HG03064 (cell line): ENCODE data around the gene EHBP1.
"Not testable (repeated sequence)": the region's sequence is repeated elsewhere in the genome, so short reads cannot be mapped to it uniquely, and the experiment has no call there.

Source experiments
- ATAC-seq: cut with Tn5 transposase; IDR thresholded peaks from one replicate; pipeline ENCODE4 v1.9.1; 2021; ENCODE audit warnings: low read depth; ENCODE audit not compliant: unreplicated experiment

The EHBP1 gene

GRCh38 chr2:63001576-63001975 lies 296.1 kb downstream of the EHBP1 start:
- ATAC-seq, result no peak

DNA sequence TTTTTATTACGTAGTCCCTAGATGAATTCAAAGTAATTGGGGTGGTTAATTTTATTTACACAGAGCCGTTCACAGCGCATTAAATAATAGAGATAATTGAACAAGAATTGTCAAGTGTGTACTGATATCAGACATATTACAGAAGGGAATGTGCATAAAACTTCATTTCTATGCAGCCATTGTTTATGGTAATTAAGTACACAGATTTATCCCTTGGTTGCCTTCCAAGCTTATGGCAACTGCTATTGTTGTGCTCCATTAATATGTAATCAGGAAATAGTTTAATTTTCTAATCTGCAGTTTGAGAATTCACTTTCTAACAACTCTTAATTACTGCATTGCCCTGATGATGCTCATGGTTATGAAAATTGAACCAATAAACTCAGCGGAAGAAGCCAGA lies 297.8 kb downstream of the EHBP1 start:
- no peak for ATAC-seq

DNA sequence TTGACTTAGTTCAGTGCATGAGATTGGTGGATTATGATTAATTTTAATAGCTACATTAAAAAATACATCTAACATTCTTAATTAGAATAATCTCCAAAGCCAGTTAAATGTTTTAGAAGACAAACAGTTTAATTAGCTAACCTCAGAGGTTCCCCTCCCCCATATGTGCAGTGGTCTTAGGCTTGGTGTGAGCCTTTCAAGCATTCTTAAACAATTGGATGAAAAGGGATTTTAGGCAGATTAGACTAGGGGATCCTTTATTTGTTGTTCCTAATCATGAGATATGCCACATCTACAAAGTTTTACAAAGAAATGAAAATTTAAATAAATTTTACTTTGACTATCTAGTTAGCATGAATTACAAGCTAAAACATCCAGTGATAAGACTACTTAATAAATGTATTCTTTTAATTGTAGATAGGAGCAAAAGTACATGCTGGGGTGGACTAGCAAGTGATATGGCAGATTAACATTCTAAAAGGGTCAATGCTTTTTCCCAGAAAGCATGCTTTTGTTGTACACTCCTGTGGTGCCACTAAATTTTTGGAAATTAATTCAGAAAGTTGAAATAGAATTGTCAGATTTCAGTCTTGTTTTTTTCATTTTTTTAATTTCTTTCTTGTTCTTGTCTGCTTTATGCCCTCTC lies 302.4 kb downstream of the EHBP1 start:
- no peak for ATAC-seq

- ATAC-seq, result no peak
Measured at GRCh38 chr2:63008838-63009237, 303.3 kb downstream of the EHBP1 start.

DNA sequence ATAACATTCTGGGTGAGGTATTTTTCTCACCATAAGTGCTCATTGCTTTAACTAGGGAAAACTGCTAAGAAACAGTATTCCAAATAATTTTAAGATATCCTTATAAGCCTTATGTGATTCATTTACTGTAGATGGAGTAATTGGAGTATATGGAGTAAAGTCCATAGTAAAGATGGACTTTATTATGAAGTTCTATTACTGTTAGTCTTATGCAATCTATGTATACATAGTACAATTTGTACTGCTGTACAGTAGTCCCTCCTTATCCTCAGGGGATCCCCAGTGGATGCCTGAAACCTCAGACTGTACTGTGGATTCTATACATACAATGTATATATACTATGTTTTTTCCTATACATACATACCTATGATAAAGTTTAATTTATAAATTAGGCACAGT lies 304.0 kb downstream of the EHBP1 start:
- ATAC-seq, result no peak

DNA sequence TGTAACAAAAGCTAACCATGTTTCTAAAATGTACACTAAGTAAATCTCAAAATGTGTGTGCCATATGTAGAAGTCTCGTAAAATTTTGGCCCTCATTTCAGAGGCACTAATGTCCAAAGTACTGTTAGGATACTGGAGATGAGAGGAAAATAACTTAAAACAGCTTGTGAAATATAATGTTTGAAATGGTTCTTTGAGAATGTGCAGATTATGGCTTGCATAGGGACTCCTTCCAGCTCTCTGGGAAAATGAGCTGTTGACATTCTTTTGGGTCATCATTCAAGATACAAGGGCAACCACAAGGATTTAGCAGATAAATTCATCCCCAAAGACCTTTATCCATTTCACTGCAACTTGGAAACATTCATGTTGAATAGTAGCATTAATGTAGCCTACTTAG lies 307.0 kb downstream of the EHBP1 start:
- ATAC-seq, result no peak

GRCh38 chr2:63013438-63013837 lies 307.9 kb downstream of the EHBP1 start:
- ATAC-seq, result no peak

GRCh38 chr2:63015389-63015788 lies 309.9 kb downstream of the EHBP1 start:
- no peak for ATAC-seq

DNA sequence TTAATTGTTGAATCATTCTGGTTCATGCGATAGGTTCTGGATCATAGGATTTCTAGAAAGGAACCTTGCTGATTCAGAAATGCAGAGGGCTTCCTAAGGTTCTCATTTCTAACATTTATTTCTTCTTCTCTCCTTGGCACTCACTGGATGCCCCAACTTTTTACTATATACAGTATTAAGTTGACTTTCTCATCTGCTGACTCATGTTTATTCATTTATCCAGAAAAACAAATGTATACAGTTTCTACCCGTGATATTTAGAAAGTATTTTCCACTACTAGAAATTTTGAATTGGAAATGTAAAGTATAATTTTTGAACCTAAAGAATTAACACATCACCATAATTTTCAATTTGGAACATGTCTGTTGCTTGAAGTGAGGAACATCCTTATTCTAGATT lies 312.9 kb downstream of the EHBP1 start:
- ATAC-seq, result no peak

DNA sequence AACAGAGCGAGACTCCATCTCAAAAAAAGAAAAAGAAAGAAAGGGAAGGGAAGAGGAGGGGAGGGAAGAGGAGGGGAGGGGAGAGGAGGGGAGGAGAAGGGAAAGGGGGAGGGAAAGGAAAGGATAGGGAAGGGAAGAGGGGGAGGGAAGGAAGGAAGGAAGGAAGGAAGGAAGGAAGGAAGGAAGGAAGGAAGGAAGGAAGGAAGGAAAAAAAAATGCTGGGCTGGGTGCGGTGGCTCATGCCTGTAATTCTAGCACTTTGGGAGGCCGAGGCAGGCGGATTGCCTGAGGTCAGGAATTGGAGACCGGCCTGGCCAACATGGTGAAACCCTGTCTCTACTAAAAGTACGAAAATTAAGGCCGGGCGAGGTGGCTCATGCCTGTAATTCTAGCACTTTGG lies 314.2 kb downstream of the EHBP1 start:
- ATAC-seq, result not testable (repeated sequence)

DNA sequence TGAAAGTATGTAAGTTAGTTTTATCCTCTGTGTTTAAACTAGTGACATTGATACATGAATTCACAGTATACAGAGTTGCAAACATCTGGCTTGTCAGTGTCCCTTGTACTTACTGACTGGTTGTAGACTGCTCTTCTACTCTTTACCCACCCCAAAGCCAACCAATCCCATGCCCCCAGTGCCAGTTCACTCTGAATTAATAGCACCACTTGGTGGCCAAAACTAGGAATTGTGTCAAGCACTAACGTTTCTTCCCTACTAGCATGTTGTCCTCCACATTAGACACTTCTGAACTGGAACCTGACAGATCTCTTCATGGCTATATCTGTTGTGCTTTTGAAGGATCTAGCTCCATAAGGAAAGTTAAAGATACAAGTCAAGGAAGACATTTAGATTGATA lies 317.9 kb downstream of the EHBP1 start:
- no peak for ATAC-seq

DNA sequence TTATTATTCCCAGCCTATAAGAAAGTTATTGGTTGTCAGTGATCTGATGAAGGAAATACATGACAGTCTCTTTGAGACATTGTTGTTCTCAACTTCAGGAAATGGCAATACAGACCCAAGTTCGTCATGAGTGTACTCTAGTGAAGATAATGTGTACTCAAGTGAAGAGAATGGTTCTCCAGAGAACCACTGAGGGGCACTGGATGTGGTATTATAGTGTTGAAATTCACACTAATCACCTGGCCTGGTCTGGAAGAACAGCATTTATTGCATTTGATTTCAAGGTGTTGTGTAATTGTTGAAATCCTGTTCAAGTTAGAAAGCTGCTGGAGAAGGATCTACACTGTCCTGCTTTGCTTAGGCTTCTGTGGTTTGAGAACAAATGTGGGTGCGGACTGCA lies 321.7 kb downstream of the EHBP1 start:
- ATAC-seq, result no peak

GRCh38 chr2:63029058-63029457 lies 323.5 kb downstream of the EHBP1 start:
- no peak for ATAC-seq

DNA sequence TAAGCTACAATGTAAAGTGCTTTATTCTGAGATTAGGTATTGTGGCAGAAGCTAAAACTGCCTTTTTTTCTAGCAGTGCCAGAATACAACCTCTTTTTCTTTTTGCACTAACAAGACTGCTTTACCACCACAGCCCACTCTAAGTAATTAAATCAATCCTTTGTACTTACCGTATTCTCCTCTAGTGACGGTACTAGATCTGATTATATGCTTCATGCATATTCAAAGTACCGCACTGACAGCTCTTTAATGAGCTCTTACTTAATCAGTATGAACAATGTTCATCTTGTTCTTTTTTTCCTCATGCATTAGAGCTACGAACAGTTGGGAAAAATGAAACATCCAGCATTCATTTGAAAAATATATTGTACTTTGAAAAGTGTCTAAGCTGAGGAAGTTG lies 329.0 kb downstream of the EHBP1 start:
- no peak for ATAC-seq

DNA sequence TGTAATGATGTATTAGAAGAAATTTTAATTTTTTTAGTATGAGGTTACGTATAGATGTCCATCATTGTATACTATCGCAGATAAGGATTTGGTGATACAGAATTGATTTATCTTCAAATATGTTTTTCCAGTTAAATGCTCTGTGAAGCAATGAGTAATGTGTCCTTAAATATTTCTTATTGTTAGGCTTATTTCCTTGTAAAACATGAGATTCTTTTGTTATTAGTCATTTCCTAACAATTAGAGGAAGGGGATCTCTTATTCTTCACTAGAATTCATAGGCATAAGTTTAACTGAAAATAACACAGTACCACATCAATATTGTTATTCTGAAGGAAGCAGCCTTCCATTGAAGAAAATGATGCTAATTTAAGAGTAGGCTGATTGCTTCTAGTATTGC lies 329.7 kb downstream of the EHBP1 start:
- no peak for ATAC-seq

DNA sequence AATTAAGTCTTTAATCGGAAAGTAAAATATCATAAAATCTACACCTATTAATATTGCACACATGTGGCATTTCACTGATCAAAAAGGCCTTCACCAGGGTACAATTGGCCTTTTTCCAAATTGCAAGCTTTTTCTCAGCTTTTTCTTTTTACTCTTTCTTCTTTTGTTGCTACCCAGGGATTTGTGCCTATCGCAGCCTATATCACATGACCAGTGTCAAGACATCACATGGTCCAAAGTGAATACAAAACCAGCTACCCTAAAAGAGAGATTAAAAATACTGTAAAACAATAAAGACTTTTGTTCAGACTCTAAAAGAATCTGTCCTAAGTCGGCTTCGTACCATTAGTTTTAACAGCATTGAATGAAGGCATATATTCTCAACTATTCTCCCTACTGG lies 330.1 kb downstream of the EHBP1 start:
- no peak for ATAC-seq

DNA sequence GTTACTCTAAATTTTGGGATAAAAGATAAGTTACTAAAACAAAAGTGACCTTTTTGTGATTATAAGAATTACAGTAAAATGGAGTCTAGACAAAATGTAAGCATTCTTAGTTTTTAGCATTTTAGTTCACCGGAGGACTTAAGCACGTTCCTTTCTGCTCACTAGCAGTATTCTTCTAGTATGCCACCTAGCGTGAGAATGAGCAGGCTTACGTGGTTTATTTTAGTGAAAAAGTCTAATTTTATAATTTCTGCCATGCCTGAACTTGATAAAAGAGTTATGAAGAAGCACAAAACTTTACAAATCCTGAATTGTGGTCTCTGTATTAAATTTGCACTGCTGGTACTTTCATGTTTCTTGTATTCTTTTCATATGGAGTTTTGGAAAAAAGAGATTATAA lies 332.5 kb downstream of the EHBP1 start:
- ATAC-seq, result no peak

GRCh38 chr2:63040586-63040985 lies 335.1 kb downstream of the EHBP1 start:
- ATAC-seq, result no peak

GRCh38 chr2:63041592-63041991 lies 336.1 kb downstream of the EHBP1 start:
- ATAC-seq, result no peak

DNA sequence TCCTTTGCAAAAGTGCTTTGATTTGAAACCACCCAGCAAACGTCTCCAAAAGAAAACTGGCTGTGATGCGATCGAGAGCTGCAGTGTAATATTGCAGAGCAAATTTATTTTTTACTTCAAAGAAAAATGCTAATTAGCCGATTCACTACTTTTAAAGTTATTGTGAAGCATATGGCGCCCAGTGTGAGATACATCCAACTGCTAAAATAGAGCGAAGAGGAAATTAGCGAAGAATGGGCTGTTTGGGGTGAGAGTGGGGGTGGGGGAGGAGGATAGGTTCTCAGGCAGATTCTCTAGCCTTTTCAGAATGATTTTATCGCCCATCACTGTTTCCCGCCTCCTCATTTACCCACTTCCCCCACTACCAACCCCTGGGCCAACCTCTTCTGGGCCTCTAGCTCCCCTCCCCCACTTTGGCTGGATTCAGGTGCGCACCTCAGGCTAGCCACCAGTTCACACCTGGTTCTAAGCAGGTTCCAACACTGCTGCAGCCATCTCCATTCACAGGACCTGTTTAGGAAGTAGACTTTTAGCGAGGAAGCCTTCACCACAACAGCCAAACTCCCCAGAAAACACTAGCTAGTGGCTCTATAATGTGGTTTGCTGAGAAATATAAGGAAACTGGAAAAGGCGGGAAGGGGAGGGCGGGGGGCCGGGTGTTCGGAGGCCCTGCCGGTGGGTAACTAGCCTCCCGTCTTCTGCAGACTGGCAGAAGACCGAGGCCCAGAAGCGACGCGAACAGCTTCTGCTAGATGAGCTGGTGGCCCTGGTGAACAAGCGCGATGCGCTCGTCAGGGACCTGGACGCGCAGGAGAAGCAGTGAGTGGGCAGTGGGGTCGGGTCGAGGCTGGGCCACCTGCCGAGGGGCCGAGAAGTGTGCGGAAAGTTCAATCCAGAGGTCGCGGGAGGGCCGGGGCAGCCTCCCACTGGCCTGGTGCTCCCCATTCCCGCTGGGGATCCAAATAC lies 339.1 kb downstream of the EHBP1 start:
- ATAC-seq, result no peak

DNA sequence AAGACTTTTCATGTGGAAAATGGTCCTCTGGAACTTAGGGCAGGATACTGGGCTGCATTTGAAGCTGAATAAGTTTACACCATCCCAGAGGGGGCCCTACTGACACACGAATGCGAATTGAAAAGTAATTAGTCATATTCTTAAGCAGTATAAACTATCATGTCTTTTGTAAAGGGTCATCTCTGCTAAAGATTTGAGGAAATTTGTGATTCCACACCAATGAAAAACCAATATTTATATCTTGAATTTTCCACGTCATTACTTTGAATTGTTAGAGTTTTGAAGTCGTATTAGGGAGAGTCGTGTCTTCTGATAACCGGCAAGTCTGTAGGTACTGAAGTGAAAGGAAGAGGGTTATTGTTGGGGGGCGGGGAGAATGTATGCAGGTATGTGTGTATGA lies 341.0 kb downstream of the EHBP1 start:
- no peak for ATAC-seq

GRCh38 chr2:63046961-63047320 lies 341.4 kb downstream of the EHBP1 start:
- no peak for ATAC-seq
